GM18505 (cell line): Measurements from ENCODE around the gene CAV2.

Source experiments
- ATAC-seq: cut with Tn5 transposase; IDR thresholded peaks from one replicate; pipeline ENCODE4 v1.9.1; 2021; ENCODE audit not compliant: unreplicated experiment
- POLR2A ChIP-seq: IDR thresholded peaks from 4 replicates; pipeline ENCODE4 v1.6.1; 2011; ENCODE audit warnings: borderline replicate concordance; ENCODE audit not compliant: insufficient read depth, insufficient read length; ENCODE audit errors: extremely low read depth

The CAV2 gene

DNA sequence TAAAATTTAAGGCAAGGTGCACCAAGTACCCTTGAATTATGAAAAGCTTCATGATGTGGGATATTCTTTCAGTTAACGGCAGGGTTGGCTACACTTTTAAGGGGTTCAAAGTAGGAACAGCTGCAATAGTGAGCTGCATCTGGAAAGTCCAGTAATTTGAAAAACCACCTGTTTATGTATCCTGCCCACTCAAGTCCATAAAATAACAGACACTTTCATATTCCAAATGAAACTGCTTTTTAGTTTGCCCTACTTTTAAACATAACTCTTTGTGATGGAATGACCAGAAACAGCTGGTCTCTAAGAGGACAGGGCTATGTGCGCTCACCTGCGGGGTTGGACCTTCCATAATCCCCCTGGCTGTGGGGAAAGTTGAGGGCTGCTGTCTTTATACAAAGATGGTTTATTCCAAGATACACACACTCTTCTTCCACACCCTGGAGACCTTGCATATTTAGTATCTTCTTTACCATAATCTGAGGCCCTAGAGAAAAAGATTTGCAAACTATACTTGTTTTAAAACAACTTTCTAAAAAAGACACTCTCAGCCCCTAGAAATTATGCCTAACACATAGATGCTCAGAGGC is 32.7 kb downstream of the CAV2 start:
- no peak for TF ChIP-seq POLR2A
- no peak for ATAC-seq

DNA sequence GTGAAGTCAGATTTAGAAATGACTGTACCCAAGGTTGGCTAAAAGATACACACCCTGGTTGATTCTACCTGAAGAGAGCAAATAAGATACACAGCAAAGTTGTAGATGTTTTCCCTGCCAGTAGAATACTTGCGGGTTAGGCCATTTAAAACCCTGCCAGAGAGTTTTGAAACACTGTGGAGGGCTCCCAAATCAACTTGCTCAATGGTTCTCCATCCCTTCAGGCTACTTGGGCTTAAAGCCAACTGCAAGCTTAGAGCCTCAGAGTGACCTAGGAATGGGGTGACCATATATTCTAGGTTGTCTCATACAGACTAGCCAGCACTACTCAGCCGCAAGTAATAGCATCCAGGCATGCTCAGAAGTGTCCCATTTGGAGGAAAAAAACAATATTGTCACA is 35.3 kb downstream of the CAV2 start:
- no peak for ATAC-seq
- TF ChIP-seq POLR2A = no peak

DNA sequence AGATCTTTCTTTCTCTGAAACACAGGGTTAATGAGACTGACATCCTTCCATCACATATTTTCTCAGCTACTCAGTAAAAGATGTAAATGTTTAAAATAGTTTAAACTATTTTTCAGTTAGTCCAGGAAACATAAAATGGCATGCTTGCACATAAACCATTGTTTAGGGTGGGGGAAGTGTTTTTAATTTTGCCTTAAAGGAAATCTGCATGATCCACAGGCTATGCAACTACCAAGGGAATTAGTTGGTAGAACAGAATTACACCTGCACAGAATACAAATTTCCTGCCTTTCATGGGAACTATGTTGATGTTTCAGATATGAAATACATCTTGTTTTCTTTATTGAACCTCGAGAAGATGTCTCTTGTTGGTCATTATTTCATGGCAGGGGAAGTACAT is 35.9 kb downstream of the CAV2 start:
- no peak for ATAC-seq
- no peak for TF ChIP-seq POLR2A

DNA sequence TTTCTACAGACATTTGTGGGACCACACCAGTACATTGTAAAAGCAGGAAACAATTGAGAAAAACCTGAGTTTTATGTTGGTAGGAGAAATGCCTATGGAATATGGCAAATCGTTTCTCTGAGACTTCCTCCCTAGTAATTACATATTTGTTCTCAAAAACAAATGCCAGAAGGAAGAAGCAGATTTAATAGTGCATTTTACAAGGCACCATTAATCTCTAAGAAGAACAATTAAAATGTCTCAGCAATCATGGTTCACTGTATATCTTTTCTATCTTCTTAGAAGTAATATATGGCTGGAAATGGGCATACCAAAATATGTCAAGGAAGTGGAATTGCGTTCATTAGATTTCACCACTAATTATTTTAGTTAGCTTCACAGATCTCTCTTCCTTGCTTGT is 38.6 kb downstream of the CAV2 start:
- TF ChIP-seq POLR2A = no peak
- no peak for ATAC-seq

DNA sequence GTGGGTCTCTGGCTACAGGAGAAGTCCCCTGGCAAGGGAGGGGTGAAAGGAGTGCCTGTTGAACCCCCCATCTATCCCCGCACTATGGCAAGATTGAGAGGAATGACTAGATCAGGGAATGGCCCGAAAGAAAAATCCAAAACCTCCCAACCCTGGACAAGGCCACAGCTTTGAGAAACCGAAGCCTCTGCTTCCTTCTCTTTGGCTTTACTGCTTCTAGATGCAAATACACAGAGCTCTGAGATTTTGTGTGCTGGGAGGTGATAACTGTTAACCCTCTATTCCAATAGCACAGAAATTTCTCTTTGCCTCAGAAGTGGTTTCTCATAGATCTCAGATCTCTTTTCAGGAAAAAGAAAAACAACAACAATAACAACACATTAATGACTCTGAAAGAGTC is 40.3 kb downstream of the CAV2 start:
- no peak for TF ChIP-seq POLR2A
- ATAC-seq = no peak

DNA sequence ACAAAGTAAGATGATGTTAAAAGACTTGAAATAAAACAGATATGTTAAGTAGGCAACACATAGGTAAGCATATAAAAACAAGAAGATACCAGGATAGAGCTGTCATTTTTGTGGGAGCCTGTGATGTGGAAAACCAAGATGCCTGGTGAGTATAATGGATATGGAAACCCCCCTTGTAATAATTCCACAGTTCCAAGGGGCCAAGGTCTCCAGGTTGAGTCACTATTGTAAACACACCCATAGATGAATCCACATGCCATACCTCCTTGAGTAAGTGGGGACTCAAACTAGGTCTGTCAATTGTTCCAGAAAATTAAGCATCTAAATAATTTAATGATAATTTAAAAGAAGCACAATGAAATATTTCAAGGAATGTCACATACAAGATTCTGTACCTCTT is 41.2 kb downstream of the CAV2 start:
- ATAC-seq = no peak
- no peak for TF ChIP-seq POLR2A

DNA sequence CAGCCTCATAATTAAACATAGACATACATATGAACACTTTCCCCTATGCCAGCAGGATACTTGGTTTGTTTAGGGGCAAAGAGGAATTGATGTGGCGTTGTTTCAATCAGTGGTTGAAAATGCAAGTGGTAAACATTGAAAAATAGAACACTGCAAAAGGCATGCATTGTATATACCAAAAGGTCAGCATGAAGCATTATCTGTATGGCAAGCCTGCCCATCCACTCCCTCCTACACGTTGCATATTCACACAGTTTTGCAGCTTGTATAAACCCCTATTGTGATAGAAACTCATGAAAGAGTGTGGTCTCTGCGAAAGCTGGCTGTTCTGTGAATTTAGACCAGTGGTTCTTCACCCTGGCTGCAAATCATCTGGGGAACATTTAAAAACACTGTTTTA is 42.4 kb downstream of the CAV2 start:
- no peak for ATAC-seq
- TF ChIP-seq POLR2A = no peak

DNA sequence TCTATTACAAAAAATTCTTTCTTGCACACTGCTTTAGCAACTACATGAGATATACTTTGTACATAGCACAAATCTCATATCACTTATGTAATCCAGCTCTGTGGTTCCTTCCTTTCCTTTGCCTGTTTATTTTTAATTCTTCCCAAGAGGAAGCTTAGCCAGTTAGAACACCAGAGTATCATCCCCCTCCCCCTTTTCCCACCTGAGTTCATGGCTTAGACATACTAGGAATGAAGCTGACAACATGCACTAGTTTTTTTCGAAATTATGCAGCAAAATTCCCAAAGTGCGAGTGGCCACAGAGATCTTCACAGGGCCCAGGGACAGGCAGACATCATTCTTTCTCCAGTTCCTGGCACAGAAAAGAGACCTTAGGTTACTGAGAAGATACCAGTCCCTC is 43.1 kb downstream of the CAV2 start:
- ATAC-seq = no peak
- TF ChIP-seq POLR2A = no peak

DNA sequence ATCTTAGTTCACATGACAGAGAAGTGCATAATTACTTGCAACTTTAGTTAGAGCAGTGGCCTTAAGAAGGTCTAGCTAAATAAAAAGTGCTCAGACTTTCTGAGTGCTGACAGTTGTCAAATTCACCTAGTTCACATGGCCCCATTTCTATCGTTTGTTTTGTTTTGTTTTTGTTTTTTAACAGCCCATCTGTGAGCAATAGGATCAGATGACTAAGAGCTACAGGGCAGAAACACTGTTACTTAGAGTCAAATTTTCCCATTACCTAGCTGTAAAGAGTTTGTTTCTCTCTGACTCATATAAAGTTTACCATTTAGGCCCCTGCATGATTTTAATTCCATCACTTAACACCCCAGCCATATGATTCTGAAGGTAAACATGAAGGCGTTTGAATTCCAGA is 44.1 kb downstream of the CAV2 start:
- TF ChIP-seq POLR2A = no peak
- no peak for ATAC-seq

DNA sequence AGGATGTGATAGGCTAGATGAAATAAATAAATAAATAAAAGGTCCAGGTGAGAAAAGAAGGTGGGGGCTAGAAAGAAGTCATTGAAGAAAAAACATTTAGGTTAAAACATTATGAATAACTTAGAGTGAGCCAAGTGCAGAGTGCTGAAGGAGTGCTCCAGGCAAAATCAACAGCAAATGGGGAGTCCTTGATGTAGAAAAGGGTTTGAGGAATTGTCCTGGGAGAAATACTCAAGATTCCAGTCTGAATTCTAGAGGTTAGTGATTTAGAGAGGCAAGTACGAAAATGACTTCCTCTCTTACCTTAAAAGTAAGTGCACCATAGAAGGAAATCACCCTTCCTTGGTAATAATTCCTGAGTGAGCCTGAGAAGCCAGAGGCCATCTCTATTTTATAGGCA is 44.9 kb downstream of the CAV2 start:
- no peak for ATAC-seq
- no peak for TF ChIP-seq POLR2A

DNA sequence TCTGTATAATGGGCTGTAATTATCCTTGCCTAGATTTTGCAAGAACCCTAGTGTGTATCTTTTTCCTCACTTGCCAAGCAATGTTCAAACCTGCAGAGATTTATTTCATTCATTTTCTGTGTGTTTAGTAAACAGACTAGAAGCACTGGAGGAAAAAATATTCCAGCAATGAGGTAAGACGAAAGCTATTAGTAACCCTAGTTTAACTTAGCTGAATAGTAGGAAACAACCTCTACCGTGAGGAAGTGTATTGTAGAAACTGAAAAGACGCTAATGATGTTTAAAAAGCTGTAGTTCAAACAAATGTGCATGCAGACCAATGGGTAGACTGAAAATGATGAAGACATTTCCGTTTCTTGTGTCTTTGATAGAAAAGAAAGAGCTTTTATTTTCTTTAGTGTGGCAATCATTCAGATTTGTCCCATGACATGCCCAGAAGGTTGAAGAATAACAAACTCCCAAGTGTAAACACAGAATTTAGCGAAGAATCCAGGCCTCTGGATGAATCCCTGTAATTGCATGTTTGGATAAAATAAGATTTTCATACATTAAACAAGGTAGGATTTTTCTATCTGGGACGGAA is 46.0 kb downstream of the CAV2 start:
- no peak for TF ChIP-seq POLR2A
- no peak for ATAC-seq

DNA sequence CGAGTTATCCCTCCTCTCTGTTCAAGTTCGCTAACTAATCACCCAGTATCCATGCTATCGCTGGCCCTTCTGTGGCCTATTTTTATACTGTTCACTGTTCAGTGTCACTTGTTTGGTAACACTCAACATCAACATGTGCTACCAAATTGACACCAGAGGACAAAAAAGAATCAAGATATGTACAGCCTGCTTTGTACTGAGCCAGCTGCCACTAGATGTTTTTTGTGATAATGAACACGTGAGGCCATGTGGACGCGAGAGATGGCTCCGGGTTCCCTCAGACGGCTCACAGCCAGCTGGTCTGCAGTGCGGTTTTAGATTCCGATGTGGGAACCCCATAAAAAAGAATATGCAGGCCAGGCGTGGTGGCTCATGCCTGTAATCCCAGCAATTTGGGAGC is 46.5 kb downstream of the CAV2 start:
- no peak for ATAC-seq
- TF ChIP-seq POLR2A = no peak

DNA sequence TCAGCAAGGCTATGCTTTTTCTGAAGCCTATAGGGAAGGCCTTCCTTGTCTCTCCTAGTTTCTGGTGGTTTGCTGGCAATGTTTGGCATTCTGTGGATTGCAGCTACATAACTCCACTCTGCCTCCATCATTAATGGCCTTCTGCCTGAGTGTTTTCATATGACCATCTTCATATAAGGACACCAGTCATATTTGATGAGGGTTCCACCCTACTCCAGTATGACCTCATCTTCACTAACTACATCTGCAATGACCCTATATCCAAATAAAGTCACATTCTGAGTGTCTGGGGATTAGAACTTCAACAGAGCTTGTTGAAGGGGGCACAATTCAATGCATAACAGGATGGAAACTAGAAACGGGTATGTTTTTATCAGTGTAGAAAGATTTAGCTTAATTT is 47.4 kb downstream of the CAV2 start:
- no peak for TF ChIP-seq POLR2A
- no peak for ATAC-seq

DNA sequence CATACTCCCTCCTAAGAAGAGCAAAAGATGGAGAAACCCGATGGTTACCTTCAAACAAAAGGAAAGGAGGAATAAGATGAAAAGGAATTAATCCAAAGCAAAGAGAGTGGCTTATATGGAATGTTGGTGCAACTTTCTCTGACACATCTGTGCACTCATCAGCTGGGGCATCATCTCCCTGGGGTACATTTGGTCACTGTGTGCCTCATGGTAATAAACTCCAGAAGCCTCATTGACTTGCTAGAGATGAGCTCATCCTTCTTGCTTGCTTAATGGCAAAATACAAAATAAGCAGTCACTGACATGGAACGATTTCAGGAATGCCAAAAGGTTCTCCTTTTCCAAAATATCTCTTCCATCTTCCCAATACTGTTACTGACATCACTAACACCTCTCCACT is 47.8 kb downstream of the CAV2 start:
- TF ChIP-seq POLR2A = no peak
- ATAC-seq = no peak

DNA sequence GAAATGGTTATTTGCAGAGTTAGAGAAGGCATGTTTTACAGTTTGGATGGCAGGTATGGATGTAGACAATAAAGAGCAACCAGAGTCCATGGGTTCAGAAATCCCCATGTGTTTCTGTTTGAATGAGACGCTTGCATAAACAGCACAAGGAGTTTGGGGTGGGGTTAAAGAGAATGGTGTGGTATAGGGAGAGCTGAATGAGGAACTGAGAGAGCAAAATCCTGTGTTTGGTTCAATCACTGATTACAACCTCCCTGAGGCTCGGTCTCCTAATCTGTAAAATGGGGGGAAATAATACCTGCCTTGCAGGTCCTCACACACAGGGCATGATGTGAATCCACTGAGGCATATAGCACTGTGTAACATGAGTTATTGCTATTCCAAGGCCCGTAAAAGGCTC is 49.0 kb downstream of the CAV2 start:
- TF ChIP-seq POLR2A = no peak
- ATAC-seq = peak; percentile 91
